NCI-H2081 (cell line): ENCODE measurements around the gene ATE1.
"Not testable (repeated sequence)": the region's sequence is repeated elsewhere in the genome, so short reads cannot be mapped to it uniquely, and the experiment has no call there.

Source experiments
- DNase-seq, 2 experiments: peaks; one replicate each; lab custom pipeline; 2025; lab: John Stamatoyannopoulos, UW

ATE1 gene

GRCh38 chr10:121788115-121788514 lies 139.7 kb downstream of the ATE1 start:
- DNase-seq, result no peak

DNA sequence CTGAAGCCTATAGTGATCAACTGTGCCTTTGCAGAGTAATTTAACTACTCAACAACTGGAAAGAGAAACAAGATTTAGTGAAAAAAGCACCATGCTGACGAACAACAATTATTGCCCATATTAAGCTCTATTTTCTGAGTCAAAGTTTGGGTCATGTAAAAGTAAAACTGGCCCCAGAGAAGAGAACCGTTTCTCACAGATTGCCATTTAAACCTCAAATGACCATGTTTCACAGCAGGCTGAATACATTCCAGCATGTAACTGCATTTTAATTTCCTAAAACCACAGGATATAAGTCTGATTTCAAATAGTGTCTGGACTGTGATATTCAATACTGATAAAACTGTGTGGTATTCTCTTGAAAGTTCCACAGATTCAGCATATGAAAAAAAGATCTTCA lies 140.7 kb downstream of the ATE1 start:
- DNase-seq, result no peak

DNA sequence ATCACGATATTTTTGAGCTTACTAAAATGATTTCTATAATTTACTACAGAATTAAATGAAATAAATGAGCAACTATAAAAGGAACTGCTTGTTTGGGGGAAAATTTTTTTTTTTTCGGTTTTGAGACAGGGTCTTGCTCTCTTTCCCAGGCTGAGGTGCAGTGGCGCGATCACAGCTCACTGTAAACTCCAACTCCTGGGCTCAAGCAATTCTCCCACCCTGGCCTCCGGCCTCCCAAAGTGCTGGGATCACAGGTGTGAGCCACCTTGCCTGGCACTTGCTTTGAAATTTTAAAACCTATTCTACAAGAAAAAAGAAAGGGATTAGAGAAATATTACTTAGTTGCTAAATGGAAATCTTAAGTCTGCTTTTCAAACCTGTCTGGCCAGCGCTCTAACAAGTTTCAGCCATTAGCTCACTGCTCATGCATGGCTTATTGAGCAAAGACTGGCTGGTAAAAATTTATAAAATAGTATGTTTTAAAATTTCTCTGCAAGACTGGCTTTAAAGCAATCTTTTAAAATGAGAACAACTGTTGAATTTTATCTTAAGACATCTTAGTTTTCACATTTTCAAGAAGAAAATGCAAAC lies 144.0 kb downstream of the ATE1 start:
- no peak for DNase-seq

DNA sequence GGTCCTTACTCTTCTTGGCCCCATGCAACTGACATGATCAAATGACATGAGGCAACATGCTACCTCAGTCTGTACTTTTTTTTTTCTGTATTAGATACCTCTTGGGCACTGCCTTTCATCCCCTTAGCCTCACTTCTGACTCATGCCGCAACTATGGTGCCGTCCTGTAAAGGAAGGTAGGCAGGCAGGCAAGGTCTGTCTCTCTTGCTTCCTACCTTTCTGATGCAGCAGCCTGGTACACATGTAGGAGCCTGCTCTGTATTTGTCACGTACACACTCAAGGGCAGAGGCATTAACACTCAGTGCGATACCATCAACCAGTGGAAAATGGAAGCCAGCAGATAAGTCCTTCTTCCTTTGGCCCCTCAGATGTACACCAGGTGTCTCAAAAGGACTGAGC lies 146.7 kb downstream of the ATE1 start:
- no peak for DNase-seq

DNA sequence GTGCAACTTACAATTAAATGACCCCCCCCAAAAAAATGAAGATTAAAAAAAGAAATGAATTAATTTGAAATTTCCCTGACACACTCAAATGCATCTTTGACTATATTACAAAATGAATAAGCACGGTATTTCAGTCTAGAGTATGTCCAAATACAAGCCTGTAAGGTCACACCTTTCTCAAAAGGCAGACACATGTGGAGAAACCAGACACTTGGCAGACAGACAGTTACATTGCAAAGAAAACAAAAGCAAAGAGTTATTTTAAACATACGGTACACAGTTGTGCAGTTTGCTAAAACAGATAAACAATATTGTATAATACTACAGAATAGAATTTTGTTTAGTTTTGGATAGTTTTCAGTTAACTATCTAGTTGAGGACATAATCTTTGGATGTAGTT lies 153.0 kb downstream of the ATE1 start:
- no peak for DNase-seq

- no peak for DNase-seq
Measured at GRCh38 chr10:121774404-121774803, 153.4 kb downstream of the ATE1 start.

GRCh38 chr10:121772884-121773283 lies 154.9 kb downstream of the ATE1 start:
- DNase-seq, result no peak

DNA sequence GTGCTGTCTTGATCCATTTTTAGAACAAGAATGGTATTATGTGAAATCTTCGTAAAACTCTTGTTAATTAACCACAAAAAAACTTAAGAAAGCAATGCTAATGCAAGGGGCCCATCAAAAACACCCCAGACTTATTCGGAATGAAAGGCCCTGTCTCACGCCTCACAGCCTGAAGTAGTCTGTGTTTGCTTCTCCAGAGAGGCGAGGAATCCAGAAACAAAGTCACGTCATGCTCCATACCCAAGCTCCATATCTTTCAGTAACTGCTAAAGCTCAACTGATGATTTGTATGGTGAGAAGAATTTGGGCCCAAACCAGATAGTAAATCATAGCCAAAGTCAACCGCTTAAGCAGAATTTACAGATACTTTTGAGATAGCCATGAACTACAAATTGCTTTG lies 155.4 kb downstream of the ATE1 start:
- DNase-seq, result no peak

DNA sequence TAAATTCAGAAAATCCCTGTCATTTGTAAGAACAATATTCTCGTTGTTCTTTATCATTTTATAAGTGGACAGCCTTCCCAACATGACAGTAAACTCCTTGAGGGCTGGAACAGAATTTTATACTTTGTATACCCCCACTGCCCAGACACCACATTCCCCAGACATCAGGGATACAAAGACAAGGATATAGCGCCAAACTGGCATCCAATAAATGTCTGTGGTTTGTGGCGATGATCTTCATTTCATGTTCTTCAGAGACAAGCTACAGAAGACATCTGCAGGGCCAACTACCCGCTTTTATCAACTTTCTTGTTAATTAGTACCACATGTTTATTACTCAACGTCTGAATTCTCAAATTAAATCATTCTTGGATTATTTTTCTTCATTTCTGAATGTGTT lies 155.9 kb downstream of the ATE1 start:
- no peak for DNase-seq

DNA sequence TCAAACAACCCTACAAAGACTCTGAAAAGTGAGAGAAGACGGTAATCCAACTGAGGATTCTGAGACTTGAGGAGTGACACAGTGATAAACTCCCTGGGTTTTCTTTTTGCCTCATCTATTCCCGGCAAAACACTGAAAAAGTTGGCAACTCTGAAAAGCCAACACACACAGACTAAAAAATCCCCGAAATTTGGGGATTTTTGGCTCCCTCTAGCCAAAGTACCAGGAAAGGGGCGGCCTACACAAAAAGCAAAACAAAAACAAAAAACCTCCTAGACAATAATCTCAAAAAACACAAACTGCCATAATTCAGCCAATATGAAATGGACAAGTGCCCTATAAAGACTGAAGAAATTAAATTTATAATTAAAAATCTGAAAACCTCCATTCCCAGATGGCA lies 161.4 kb downstream of the ATE1 start:
- no peak for DNase-seq

DNA sequence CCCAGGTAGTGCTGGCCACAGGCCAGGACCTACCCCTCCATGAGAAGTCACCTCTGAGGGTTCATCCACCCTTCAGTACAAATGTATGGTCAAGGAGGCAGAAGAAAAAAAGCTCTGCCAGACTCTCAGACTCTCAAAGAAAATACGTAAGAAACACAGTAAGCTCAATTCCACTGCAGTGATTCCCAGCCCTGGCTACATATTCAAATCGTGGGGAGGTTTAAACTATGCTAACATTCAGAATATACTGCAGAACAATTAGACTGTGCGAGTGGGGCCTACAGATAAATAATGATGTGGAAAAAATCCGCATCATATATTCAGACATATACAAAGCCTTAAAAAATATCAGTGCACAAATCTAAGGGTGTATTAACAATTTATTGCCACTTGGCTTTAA lies 162.6 kb downstream of the ATE1 start:
- no peak for DNase-seq

- no peak for DNase-seq
Measured at GRCh38 chr10:121764233-121764942, 163.4 kb downstream of the ATE1 start.

- not testable (repeated sequence) for DNase-seq
Measured at GRCh38 chr10:121757241-121757640, 170.6 kb downstream of the ATE1 start.

DNA sequence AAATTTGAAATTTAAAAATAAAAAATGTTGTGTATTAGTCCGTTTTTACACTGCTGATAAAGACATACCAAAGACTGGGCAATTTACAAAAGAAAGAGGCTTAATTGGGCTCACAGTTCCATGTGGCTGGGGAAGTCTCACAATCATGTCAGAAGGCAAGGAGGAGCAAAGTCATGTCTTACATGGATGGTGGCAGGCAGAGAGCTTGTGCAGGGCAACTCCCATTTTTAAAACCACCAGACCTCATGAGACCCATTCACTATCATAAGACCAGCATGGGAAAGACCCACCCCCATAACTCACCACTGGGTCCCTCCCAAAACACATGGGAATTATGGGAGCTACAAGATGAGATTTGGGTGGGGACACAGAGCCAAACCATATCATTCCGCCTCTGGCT lies 172.3 kb downstream of the ATE1 start:
- DNase-seq, result not testable (repeated sequence)

DNA sequence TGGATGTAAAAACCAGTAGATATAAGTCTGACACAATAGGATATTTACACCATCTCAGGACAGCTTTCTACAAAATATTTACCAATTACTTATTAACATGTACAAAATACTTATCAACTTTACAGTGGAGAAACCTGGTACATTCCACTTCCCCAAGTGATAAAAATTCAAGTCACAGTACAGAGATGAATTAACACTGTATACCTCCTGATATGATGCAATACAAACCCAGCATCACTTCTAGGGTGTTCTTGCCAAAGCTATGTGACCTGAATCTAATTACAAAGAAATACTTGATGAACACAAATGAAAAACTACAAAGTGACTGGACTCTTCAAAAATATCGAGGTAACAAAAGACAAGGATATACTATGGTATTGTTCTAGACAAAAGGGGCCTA lies 173.2 kb downstream of the ATE1 start:
- DNase-seq, result no peak

GRCh38 chr10:121753726-121754476 lies 173.9 kb downstream of the ATE1 start:
- no peak for DNase-seq

GRCh38 chr10:121751191-121751760 lies 176.6 kb downstream of the ATE1 start:
- no peak for DNase-seq

DNA sequence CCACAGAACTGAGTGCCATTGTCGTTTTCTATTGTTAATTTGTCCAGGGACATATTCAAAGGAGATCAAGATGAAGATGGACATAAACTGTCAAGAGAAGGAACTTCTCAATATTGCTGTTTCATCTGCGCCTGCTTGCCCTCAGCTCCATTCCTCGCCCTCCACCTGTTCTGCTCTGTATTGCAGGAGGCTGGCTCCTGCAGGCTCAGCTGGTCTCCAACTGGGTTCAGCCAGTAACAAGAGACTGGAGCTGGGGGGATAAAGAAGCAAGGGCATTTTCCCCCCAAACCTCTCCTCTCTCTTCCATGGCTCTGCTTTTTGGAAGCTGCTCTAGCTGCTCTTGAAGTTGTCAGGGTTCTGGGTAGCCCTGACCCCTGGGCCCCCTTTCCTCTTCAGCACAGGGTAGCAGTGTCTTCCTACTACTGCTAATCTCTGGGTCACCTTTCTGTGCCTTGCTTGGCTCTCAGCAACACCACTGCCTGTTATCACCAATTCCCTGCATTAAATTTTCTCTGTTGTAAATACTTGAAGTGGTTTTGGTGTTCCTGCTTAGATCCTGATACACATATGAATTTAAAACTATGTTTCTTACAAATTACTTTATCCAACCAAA lies 180.6 kb downstream of the ATE1 start:
- no peak for DNase-seq

DNA sequence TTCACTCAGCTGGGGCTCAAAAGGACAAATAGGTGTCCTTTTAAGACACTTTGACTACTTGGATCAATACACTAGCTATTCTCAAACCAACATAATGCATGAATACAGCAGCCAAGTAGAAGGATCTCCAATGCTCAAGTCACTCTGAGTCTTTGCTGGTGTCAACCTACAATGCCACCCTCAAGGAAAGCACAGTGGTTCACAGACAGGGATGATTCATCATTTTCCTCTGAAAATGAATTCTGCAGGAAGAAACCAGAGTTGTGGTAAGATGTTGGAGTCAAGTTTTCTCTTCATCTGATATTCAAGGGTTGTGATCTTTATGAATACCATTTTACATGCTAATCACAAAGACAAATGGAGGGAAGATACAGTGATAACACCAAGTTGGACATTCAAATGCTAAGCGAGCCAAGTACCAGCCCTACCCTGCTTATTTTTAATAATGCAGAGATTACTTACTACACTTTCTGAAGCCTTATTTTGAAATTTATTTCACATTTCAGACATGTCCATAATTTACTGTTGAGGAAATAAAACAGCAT lies 186.5 kb downstream of the ATE1 start:
- no peak for DNase-seq

- no peak for DNase-seq
Measured at GRCh38 chr10:121740069-121740468, 187.8 kb downstream of the ATE1 start.

- no peak for DNase-seq
Measured at GRCh38 chr10:121739114-121739513, 188.7 kb downstream of the ATE1 start.
